ENCODE data around the gene PDE11A.

- no peak for TF ChIP-seq POLR2AphosphoS5 (IDR thresholded peaks at IDR 0.05)
- no peak for TF ChIP-seq CTCF (IDR thresholded peaks at IDR 0.05 in 8 of 11, conservative IDR thresholded peaks at IDR 0.05 in 3 of 11)
- TF ChIP-seq POLR2A (IDR thresholded peaks at IDR 0.05), result no peak
Measured at GRCh38 chr2:177730363-177730762, 342.2 kb downstream of the PDE11A start.
